SH-SY5Y (cell line): Measurements from ENCODE around the gene C19orf67.

ENCODE experiments used
- GATA2 ChIP-seq: IDR thresholded peaks from 2 replicates; pipeline ENCODE4 v1.6.1; 2011; ENCODE audit warnings: mild to moderate bottlenecking, low read depth, low read length
- GATA3 ChIP-seq: IDR thresholded peaks from 2 replicates; pipeline ENCODE4 v1.6.1; 2011; ENCODE audit warnings: low read depth, mild to moderate bottlenecking, low read length, moderate library complexity

DNA sequence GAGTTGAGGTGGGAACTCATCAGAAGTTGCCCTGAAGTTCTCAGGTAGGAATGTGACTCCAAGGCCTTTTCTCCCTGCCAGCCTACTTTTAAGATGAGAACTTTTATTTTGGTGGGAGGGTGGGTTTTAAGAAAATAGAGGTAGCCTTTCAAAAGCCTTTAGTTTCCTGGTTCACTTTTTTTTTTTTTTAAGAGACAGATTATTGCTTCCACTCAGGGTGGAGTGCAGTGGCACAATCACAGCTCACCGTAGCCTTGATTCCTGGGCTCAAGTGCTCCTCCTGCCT is 3.0 kb downstream of the C19orf67 start:
- TF ChIP-seq GATA2 (no peak), GATA3 (no peak)
